NT2/D1 (cell line): ENCODE results near the gene CPEB3.

Experiments used
- DNase-seq: peaks from one replicate; pipeline ENCODE4 v3.0.0-alpha.2; 2011; ENCODE audit warnings: low read depth, low spot score
- H3K27me3 ChIP-seq: 2 replicates; pipeline ENCODE4 v1.6.0; 2011; ENCODE audit warnings: mild to moderate bottlenecking; ENCODE audit not compliant: insufficient read length, insufficient read depth
- H3K36me3 ChIP-seq: 2 replicates; pipeline ENCODE4 v1.6.1; 2011; ENCODE audit warnings: mild to moderate bottlenecking, low read length, mixed read lengths; ENCODE audit not compliant: insufficient read depth, insufficient read length
- H3K4me1 ChIP-seq: 2 replicates; pipeline ENCODE4 v1.5.1; 2011; ENCODE audit not compliant: insufficient read depth, insufficient read length
- H3K4me3 ChIP-seq: 2 replicates; pipeline ENCODE4 v1.5.1; 2011; ENCODE audit warnings: low read depth; ENCODE audit not compliant: insufficient read length
- H3K9ac ChIP-seq: 2 replicates; pipeline ENCODE4 v1.6.0; 2011; ENCODE audit warnings: low read depth; ENCODE audit not compliant: insufficient read length
- H3K9me3 ChIP-seq: 2 replicates; pipeline ENCODE4 v1.5.1; 2011; ENCODE audit warnings: mild to moderate bottlenecking, low read length; ENCODE audit not compliant: insufficient read depth
- SUZ12 ChIP-seq: IDR thresholded peaks from 2 replicates; pipeline ENCODE4 v1.6.1; 2011; ENCODE audit not compliant: insufficient read length, insufficient read depth; ENCODE audit errors: extremely low read depth
- YY1 ChIP-seq: IDR thresholded peaks from 2 replicates; pipeline ENCODE4 v1.6.1; 2011; ENCODE audit not compliant: insufficient read length, insufficient read depth
- ZNF274 ChIP-seq: IDR thresholded peaks from 2 replicates; pipeline ENCODE4 v1.6.1; 2011; ENCODE audit warnings: mild to moderate bottlenecking, low read depth, low read length

Gene CPEB3

GRCh38 chr10:92068900-92069299 lies 222.0 kb downstream of the CPEB3 start:
- H3K4me1 ChIP-seq, result no peaks in the 10 kb centered on the region
- H3K27me3 ChIP-seq, result no peaks in the 10 kb centered on the region
- no peak for DNase-seq
- H3K4me3 ChIP-seq, result no peak overlapping the region
- H3K36me3 ChIP-seq, result no peaks in the 10 kb centered on the region
- TF ChIP-seq ZNF274 (no peak), YY1 (no peak), SUZ12 (no peak)
- H3K9me3 ChIP-seq, result no peaks in the 10 kb centered on the region
- no peak overlapping the region for H3K9ac ChIP-seq

GRCh38 chr10:92066386-92066785 lies 224.5 kb downstream of the CPEB3 start:
- no peaks in the 10 kb centered on the region for H3K36me3 ChIP-seq
- no peaks in the 10 kb centered on the region for H3K4me1 ChIP-seq
- TF ChIP-seq ZNF274 (no peak), SUZ12 (no peak), YY1 (no peak)
- no peaks in the 10 kb centered on the region for H3K27me3 ChIP-seq
- DNase-seq, result no peak
- H3K9me3 ChIP-seq, result no peaks in the 10 kb centered on the region
- no peak overlapping the region for H3K9ac ChIP-seq
- H3K4me3 ChIP-seq, result no peak overlapping the region

- TF ChIP-seq SUZ12 (no peak), ZNF274 (no peak), YY1 (no peak)
- H3K4me1 ChIP-seq, result no peaks in the 10 kb centered on the region
- H3K9me3 ChIP-seq, result no peaks in the 10 kb centered on the region
- H3K27me3 ChIP-seq, result no peaks in the 10 kb centered on the region
- no peaks in the 10 kb centered on the region for H3K36me3 ChIP-seq
- H3K4me3 ChIP-seq, result no peak overlapping the region
- no peak for DNase-seq
- no peak overlapping the region for H3K9ac ChIP-seq
These were observed 226.4 kb downstream of the CPEB3 start for GRCh38 chr10:92064506-92064905.

GRCh38 chr10:92062273-92062672 lies 228.6 kb downstream of the CPEB3 start:
- TF ChIP-seq YY1, result no peak
- no peak for TF ChIP-seq ZNF274
- TF ChIP-seq SUZ12, result no peak
- H3K9me3 ChIP-seq, result no peaks in the 10 kb centered on the region
- no peak overlapping the region for H3K4me3 ChIP-seq
- no peaks in the 10 kb centered on the region for H3K27me3 ChIP-seq
- no peak for DNase-seq
- peaks cover 1% of the 10 kb centered on the region for H3K4me1 ChIP-seq
- no peak overlapping the region for H3K9ac ChIP-seq
- H3K36me3 ChIP-seq, result no peaks in the 10 kb centered on the region

GRCh38 chr10:92054807-92055206 lies 236.1 kb downstream of the CPEB3 start:
- H3K9ac ChIP-seq, result no peak overlapping the region
- H3K4me3 ChIP-seq, result no peak overlapping the region
- no peaks in the 10 kb centered on the region for H3K36me3 ChIP-seq
- peaks cover 3% of the 10 kb centered on the region for H3K4me1 ChIP-seq
- no peak for DNase-seq
- no peaks in the 10 kb centered on the region for H3K27me3 ChIP-seq
- TF ChIP-seq YY1 (no peak), SUZ12 (no peak), ZNF274 (no peak)
- H3K9me3 ChIP-seq, result no peaks in the 10 kb centered on the region

GRCh38 chr10:92052741-92053140 lies 238.1 kb downstream of the CPEB3 start:
- H3K4me3 ChIP-seq, result no peak overlapping the region
- H3K4me1 ChIP-seq, result peaks cover 3% of the 10 kb centered on the region
- DNase-seq, result peak; percentile 6
- H3K9ac ChIP-seq, result no peak overlapping the region
- H3K9me3 ChIP-seq, result no peaks in the 10 kb centered on the region
- H3K36me3 ChIP-seq, result no peaks in the 10 kb centered on the region
- H3K27me3 ChIP-seq, result no peaks in the 10 kb centered on the region
- TF ChIP-seq YY1 (no peak), SUZ12 (no peak), ZNF274 (no peak)

- Histone ChIP-seq H3K4me1 (no peaks in the 10 kb centered on the region), H3K36me3 (no peaks in the 10 kb centered on the region), H3K27me3 (no peaks in the 10 kb centered on the region), H3K9me3 (no peaks in the 10 kb centered on the region), H3K4me3 (no peak overlapping the region), H3K9ac (no peak overlapping the region)
- no peak for TF ChIP-seq ZNF274
- TF ChIP-seq SUZ12, result no peak
- TF ChIP-seq YY1, result no peak
- no peak for DNase-seq
These were observed 238.8 kb downstream of the CPEB3 start for GRCh38 chr10:92052088-92052487.
